B cell (primary cell): ENCODE measurements around the gene SYMPK.

Source experiments
- CTCF ChIP-seq: fragments of 200-600 bp; IDR thresholded peaks from one replicate; pipeline ENCODE4 v1.8.0; 2022; ENCODE audit warnings: antibody characterized with exemption, mild to moderate bottlenecking
- EZH2 ChIP-seq: IDR thresholded peaks from 2 replicates; pipeline ENCODE4 v1.6.1; 2012; ENCODE audit warnings: borderline replicate concordance, low read depth, mild to moderate bottlenecking, moderate library complexity, low read length; ENCODE audit not compliant: insufficient read depth, poor library complexity, severe bottlenecking

- TF ChIP-seq CTCF (no peak), EZH2 (no peak)
Measured at GRCh38 chr19:45801603-45802175, 61.3 kb downstream of the SYMPK start.
